Coronary artery (tissue), 2 donors: ENCODE data around the gene VGLL4.

Experiments
- DNase-seq: peaks from one replicate; pipeline ENCODE4 v3.0.0-alpha.2; 2017; ENCODE audit warnings: low spot score
- H3K27ac ChIP-seq, 2 donors: fragments of 200-600 bp; sonication (generic); one replicate each; pipeline ENCODE4 v1.5.1; 2016 to 2019
- H3K4me3 ChIP-seq: fragments of 200-600 bp; sonication (generic); 2 replicates; pipeline ENCODE4 v1.5.1; 2016; ENCODE audit warnings: mild to moderate bottlenecking, moderate library complexity
- CTCF ChIP-seq: fragments of 200-600 bp; sonication (generic); IDR thresholded peaks from one replicate; pipeline ENCODE4 v1.5.1; 2019; ENCODE audit warnings: antibody characterized with exemption

The VGLL4 gene

GRCh38 chr3:11552289-11553264, 91.1 kb downstream of the VGLL4 start:
- Histone ChIP-seq H3K27ac (peak overlapping the region; percentile 80 to 85), H3K4me3 (no peak overlapping the region)
- DNase-seq, result no peak
- no peak for TF ChIP-seq CTCF

GRCh38 chr3:11551036-11551435, 92.7 kb downstream of the VGLL4 start:
- no peak overlapping the region for H3K4me3 ChIP-seq
- no peak for TF ChIP-seq CTCF
- H3K27ac ChIP-seq, result peak overlapping the region in 1 of 2 donors; percentile 59
- DNase-seq, result no peak

GRCh38 chr3:11549580-11550140, 94.1 kb downstream of the VGLL4 start:
- TF ChIP-seq CTCF, result no peak
- DNase-seq, result no peak
- Histone ChIP-seq H3K27ac (peak overlapping the region in 1 of 2 donors; percentile 35), H3K4me3 (no peak overlapping the region)

GRCh38 chr3:11548721-11549131, 95.0 kb downstream of the VGLL4 start:
- no peak for DNase-seq
- Histone ChIP-seq H3K4me3 (no peak overlapping the region), H3K27ac (peak overlapping the region in 1 of 2 donors; percentile 21)
- TF ChIP-seq CTCF, result no peak

- TF ChIP-seq CTCF, result no peak
- H3K27ac ChIP-seq, result no peak overlapping the region
- no peak overlapping the region for H3K4me3 ChIP-seq
- DNase-seq, result no peak
Observed at GRCh38 chr3:11547498-11547897, 96.2 kb downstream of the VGLL4 start.

- DNase-seq, result no peak
- TF ChIP-seq CTCF, result no peak
- no peak overlapping the region for H3K4me3 ChIP-seq
- H3K27ac ChIP-seq, result peak overlapping the region in 1 of 2 donors; percentile 32
Observed at GRCh38 chr3:11546657-11547302, 96.9 kb downstream of the VGLL4 start.
